Heart left ventricle (tissue), 16 donors: Measurements from ENCODE around the gene UBE2B. TPM values are rescaled to one million over a fixed set of nuclear protein-coding genes. Genes with fewer than 3 reads are reported as not detected.
A peak's percentile ranks its signal among the peaks of the same experiment; 100 is the strongest.

Experiments
- ATAC-seq, 4 donors: fragments of 200-7000 bp; cut with Tn5 transposase; one replicate each; pipeline ENCODE4 v1.9.1; 2020 to 2022; ENCODE audit warnings: moderate library complexity in 4 of 4, mild to moderate bottlenecking in 3 of 4, moderate number of reproducible peaks in 1 of 4
- DNase-seq, 5 donors: peaks; one replicate each; pipeline ENCODE4 v3.0.0-alpha.2; 2020
- H3K27ac ChIP-seq, 12 donors: fragments of 200-600 bp; sonication (generic) in 4 of 12; one replicate each; pipeline versions ENCODE4 v1.5.0 to v1.8.0; 2016 to 2022; ENCODE audit warnings: mild to moderate bottlenecking in 2 of 12
- H3K27me3 ChIP-seq, 9 donors: fragments of 200-600 bp; sonication (generic) in 2 of 9; one replicate each; pipeline versions ENCODE4 v1.5.1 to v1.8.0; 2016 to 2022; ENCODE audit warnings: mild to moderate bottlenecking in 3 of 9
- H3K36me3 ChIP-seq, 9 donors: fragments of 200-600 bp; sonication (generic) in 2 of 9; one replicate each; pipeline versions ENCODE4 v1.5.0 to v1.8.0; 2018 to 2022; ENCODE audit warnings: mild to moderate bottlenecking in 2 of 9
- H3K4me1 ChIP-seq, 12 donors: fragments of 200-600 bp; sonication (generic) in 4 of 12; one replicate each; pipeline versions ENCODE4 v1.5.0 to v1.8.0; 2016 to 2022; ENCODE audit warnings: mild to moderate bottlenecking in 3 of 12
- H3K4me3 ChIP-seq, 12 donors: fragments of 200-600 bp; sonication (generic) in 4 of 12; one replicate each; pipeline versions ENCODE4 v1.5.0 to v1.8.0; 2017 to 2022; ENCODE audit warnings: mild to moderate bottlenecking in 9 of 12, moderate library complexity in 4 of 12
- H3K9me3 ChIP-seq, 12 donors: fragments of 200-600 bp; sonication (generic) in 4 of 12; one replicate each; pipeline versions ENCODE4 v1.5.0 to v1.8.0; 2016 to 2022; ENCODE audit warnings: mild to moderate bottlenecking in 1 of 12
- POLR2A ChIP-seq, 2 donors: fragments of 450-650 bp; IDR thresholded peaks; one replicate each; pipeline ENCODE4 v1.6.1; 2017; ENCODE audit warnings: antibody characterized with exemption in 2 of 2, mild to moderate bottlenecking in 2 of 2, moderate library complexity in 2 of 2
- WGBS, 4 donors: extraction: QIAGEN DNeasy Blood & Tissue Kit in 2 of 4; methylation state at CpG; one replicate each; pipeline versions ENCODE4 v1.1.5 to v1.1.7; 2013 to 2018; 5-methylcytosine and 5-hydroxymethylcytosine counted together
- intact Hi-C, 10 donors: fragments of 100-400 bp; cut with DNase I; formaldehyde crosslinking; loops; one replicate each; pipeline versions ENCODE4 v1.11.1 to v1.14.2; 2022
- polyA plus RNA-seq, 2 donors: library from polyadenylated mRNA; stranded (reverse); fragments of 200-250 nt; gene quantifications; one replicate each; pipeline ENCODE4 v1.2.3, GENCODE V29; 2013
- total RNA-seq, 9 donors: library from RNA; depleted of rRNA in 2 of 9; stranded (reverse); fragments of >200 nt in 2 of 9; fragmentation: NEBNext Ultra II Directional in 3 of 9; extraction: Animal tissue kit (Norgen Biotek cat#: 25700) in 3 of 9; gene quantifications; one replicate each; pipeline versions ENCODE4 v1.1.0 to v1.2.4, GENCODE V29; 2016 to 2023
- TF ChIP-seq, protein P1 (sequence below), 12 donors: fragments of 200-600 bp; sonication (generic) in 4 of 12; IDR thresholded peaks; one replicate each; pipeline versions ENCODE4 v1.5.0 to v1.8.0; 2018 to 2022; ENCODE audit warnings: antibody characterized with exemption in 12 of 12, mild to moderate bottlenecking in 5 of 12
- donor health status: ischemic (EF 13 %, LVEDD 7.1; RV severe dilation, severe dysfunction).
- donor health status: healthy with polysubstance abuse.
- donor health status: DM: no; HTN: yes; CAD: no.
- donor health status: DM: no; HTN: no; CAD: no.
- donor health status: ischemic (EF 25% LVEDD 6.9; RV normal size, moderate dysfunction).
- donor health status: ischemic (EF 25% LVEDD 5.7; RV mildly dilated, moderate dysfunction).
- donor health status: healthy.
- donor health status: DM: yes; HTN: yes; CAD: no.
- donor health status: ischemic (EF 35%, LVEDD 5.7; RV mildly dilated, moderate dysfunction).
- donor health status: nonischemic (EF 11% LVEDD 7.7; RV severe dilation, severe dysfunction).
- donor health status: DM: yes; HTN: yes; CAD: no.
- donor health status: PGD.
- donor health status: ischemic (EF 29% LVEDD 5.4; RV normal size, mild dysfunction).
- donor health status: nonischemic (EF 23%, LVEDD 6.1; RV moderate dilation, normal function).

UBE2B gene
- total and polyA plus RNA-seq, 11 donors = 62.8 to 230 (median 188) TPM

GRCh38 chr5:134432174-134432573, 60.8 kb downstream of the UBE2B start:
- ATAC-seq = no peak
- WGBS, 4 donors = 78 to 100% (median 94%) methylated on average over 4 of the region's 4 CpGs

GRCh38 chr5:134432677-134433359, 61.4 kb downstream of the UBE2B start:
- ATAC-seq (no peak), DNase-seq (no peak)
- WGBS, 4 donors = 78 to 82% (median 81%) methylated on average over 14 of the region's 14 CpGs
- H3K9me3 ChIP-seq = no peaks in the 10 kb centered on the region
- H3K4me1 ChIP-seq = peaks cover 9 to 19% (median 18%) of the 10 kb centered on the region in 12 donors
- no peaks in the 10 kb centered on the region for H3K36me3 ChIP-seq
- H3K27me3 ChIP-seq = no peaks in the 10 kb centered on the region
- no peak overlapping the region for H3K27ac ChIP-seq
- intact Hi-C loops = loop anchor here in 1 of 10 donors (10.0 kb wide), 1 partner anchor 132 kb away; no protein-coding TSS in a partner anchor
- no peak overlapping the region for H3K4me3 ChIP-seq
- TF ChIP-seq, protein P1, sequence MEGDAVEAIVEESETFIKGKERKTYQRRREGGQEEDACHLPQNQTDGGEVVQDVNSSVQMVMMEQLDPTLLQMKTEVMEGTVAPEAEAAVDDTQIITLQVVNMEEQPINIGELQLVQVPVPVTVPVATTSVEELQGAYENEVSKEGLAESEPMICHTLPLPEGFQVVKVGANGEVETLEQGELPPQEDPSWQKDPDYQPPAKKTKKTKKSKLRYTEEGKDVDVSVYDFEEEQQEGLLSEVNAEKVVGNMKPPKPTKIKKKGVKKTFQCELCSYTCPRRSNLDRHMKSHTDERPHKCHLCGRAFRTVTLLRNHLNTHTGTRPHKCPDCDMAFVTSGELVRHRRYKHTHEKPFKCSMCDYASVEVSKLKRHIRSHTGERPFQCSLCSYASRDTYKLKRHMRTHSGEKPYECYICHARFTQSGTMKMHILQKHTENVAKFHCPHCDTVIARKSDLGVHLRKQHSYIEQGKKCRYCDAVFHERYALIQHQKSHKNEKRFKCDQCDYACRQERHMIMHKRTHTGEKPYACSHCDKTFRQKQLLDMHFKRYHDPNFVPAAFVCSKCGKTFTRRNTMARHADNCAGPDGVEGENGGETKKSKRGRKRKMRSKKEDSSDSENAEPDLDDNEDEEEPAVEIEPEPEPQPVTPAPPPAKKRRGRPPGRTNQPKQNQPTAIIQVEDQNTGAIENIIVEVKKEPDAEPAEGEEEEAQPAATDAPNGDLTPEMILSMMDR (IDR thresholded peaks at IDR 0.05) = no peak
- no peak for TF ChIP-seq POLR2A (IDR thresholded peaks at IDR 0.05)

More at GRCh38 chr5:134432174-134432573, 60.8 kb downstream of the UBE2B start:
- Histone ChIP-seq H3K4me1 (peaks cover 2 to 13% (median 11%) of the 10 kb centered on the region in 12 donors), H3K27me3 (no peaks in the 10 kb centered on the region), H3K36me3 (no peaks in the 10 kb centered on the region), H3K9me3 (no peaks in the 10 kb centered on the region), H3K27ac (no peak overlapping the region), H3K4me3 (no peak overlapping the region)
- no peak for DNase-seq
- intact Hi-C loops = loop anchor here in 1 of 10 donors (10.0 kb wide), 1 partner anchor 133 kb away; no protein-coding TSS in a partner anchor
- no peak for TF ChIP-seq POLR2A (IDR thresholded peaks at IDR 0.05)
- TF ChIP-seq, protein P1 (IDR thresholded peaks at IDR 0.05) = no peak

GRCh38 chr5:134435560-134435959, 64.2 kb downstream of the UBE2B start:
- intact Hi-C loops = loop anchor here in 1 of 10 donors (10.0 kb wide), 1 partner anchor 129 kb away; no protein-coding TSS in a partner anchor
- H3K9me3 ChIP-seq = no peaks in the 10 kb centered on the region
- H3K4me3 ChIP-seq = no peak overlapping the region
- H3K36me3 ChIP-seq = no peaks in the 10 kb centered on the region
- TF ChIP-seq, protein P1 (IDR thresholded peaks at IDR 0.05) = no peak
- TF ChIP-seq POLR2A (IDR thresholded peaks at IDR 0.05) = no peak
- no peak for ATAC-seq
- no peak for DNase-seq
- peak overlapping the region in 3 of 12 donors; percentile 83 to 95 (median 87) for H3K27ac ChIP-seq
- no peaks in the 10 kb centered on the region for H3K27me3 ChIP-seq
- H3K4me1 ChIP-seq = peaks cover 18 to 40% (median 37%) of the 10 kb centered on the region in 12 donors
- 64 to 96% (median 95%) methylated on average over 2 of the region's 2 CpGs for WGBS, 4 donors

- intact Hi-C loops = loop anchor here in 5 of 10 donors (1.0 to 10.0 kb wide), 7 partner anchors 24 to 128 kb away; no protein-coding TSS in a partner anchor
These were observed 65.4 kb downstream of the UBE2B start for GRCh38 chr5:134436523-134437339.

More at GRCh38 chr5:134436523-134437339, 65.4 kb downstream of the UBE2B start:
- H3K27ac ChIP-seq = peak overlapping the region; percentile 41 to 95 (median 84)
- no peak for TF ChIP-seq POLR2A (IDR thresholded peaks at IDR 0.05)
- TF ChIP-seq, protein P1 (IDR thresholded peaks at IDR 0.05) = no peak
- peaks cover 18 to 40% (median 37%) of the 10 kb centered on the region in 12 donors for H3K4me1 ChIP-seq
- peak; percentile 74 to 89 (median 85) for ATAC-seq
- DNase-seq = peak; percentile 46 to 90 (median 73)
- no peaks in the 10 kb centered on the region for H3K36me3 ChIP-seq
- WGBS, 4 donors = 9 to 28% (median 13%) methylated on average over 19 to 20 of the region's 20 CpGs
- H3K9me3 ChIP-seq = no peaks in the 10 kb centered on the region
- H3K27me3 ChIP-seq = no peaks in the 10 kb centered on the region
- H3K4me3 ChIP-seq = peak overlapping the region in 5 of 12 donors; percentile 19 to 30 (median 24)
